ENCODE data around the gene USP25.

Gene USP25

GRCh38 chr21:15768045-15768601, 38.3 kb downstream of the USP25 start:
- Histone ChIP-seq H3K27me3 (ENCODE audit: control insufficient read depth, insufficient read depth, low read length) (no peaks in the 10 kb centered on the region), H3K9ac (ENCODE audit: low read depth, low read length) (no peak overlapping the region), H3K4me2 (ENCODE audit: low read length) (no peak overlapping the region), H3K9me3 (replicated peaks; ENCODE audit: low read length) (no peaks in the 10 kb centered on the region), H3K4me1 (ENCODE audit: control insufficient read depth, insufficient read depth, low read length) (no peaks in the 10 kb centered on the region), H3K36me3 (ENCODE audit: insufficient read depth, low read length) (no peaks in the 10 kb centered on the region), H3K4me3 (ENCODE audit: low read length) (no peak overlapping the region)

- no peaks in the 10 kb centered on the region for H3K27me3 ChIP-seq (ENCODE audit: control insufficient read depth, insufficient read depth, low read length)
- no peaks in the 10 kb centered on the region for H3K9me3 ChIP-seq (replicated peaks; ENCODE audit: low read length)
- peaks cover 2% of the 10 kb centered on the region for H3K4me1 ChIP-seq (ENCODE audit: control insufficient read depth, insufficient read depth, low read length)
- no peaks in the 10 kb centered on the region for H3K36me3 ChIP-seq (ENCODE audit: insufficient read depth, low read length)
- no peak overlapping the region for H3K9ac ChIP-seq (ENCODE audit: low read depth, low read length)
- no peak overlapping the region for H3K4me2 ChIP-seq (ENCODE audit: low read length)
- no peak overlapping the region for H3K4me3 ChIP-seq (ENCODE audit: low read length)
Measured at GRCh38 chr21:15768853-15769252, 39.1 kb downstream of the USP25 start.

GRCh38 chr21:15771311-15771710, 41.5 kb downstream of the USP25 start:
- no peak overlapping the region for H3K9ac ChIP-seq (ENCODE audit: low read depth, low read length)

GRCh38 chr21:15772654-15773053, 42.9 kb downstream of the USP25 start:
- H3K27me3 ChIP-seq (ENCODE audit: control insufficient read depth, insufficient read depth, low read length) = no peaks in the 10 kb centered on the region
- peaks cover 35% of the 10 kb centered on the region for H3K4me1 ChIP-seq (ENCODE audit: control insufficient read depth, insufficient read depth, low read length)
- H3K9ac ChIP-seq (ENCODE audit: low read depth, low read length) = no peak overlapping the region
- H3K4me2 ChIP-seq (ENCODE audit: low read length) = no peak overlapping the region
- no peaks in the 10 kb centered on the region for H3K9me3 ChIP-seq (replicated peaks; ENCODE audit: low read length)
- no peak overlapping the region for H3K4me3 ChIP-seq (ENCODE audit: low read length)
- H3K36me3 ChIP-seq (ENCODE audit: insufficient read depth, low read length) = no peaks in the 10 kb centered on the region

More at GRCh38 chr21:15771311-15771710, 41.5 kb downstream of the USP25 start:
- Histone ChIP-seq H3K9me3 (replicated peaks; ENCODE audit: low read length) (no peaks in the 10 kb centered on the region), H3K4me2 (ENCODE audit: low read length) (no peak overlapping the region), H3K4me3 (ENCODE audit: low read length) (no peak overlapping the region), H3K36me3 (ENCODE audit: insufficient read depth, low read length) (no peaks in the 10 kb centered on the region), H3K27me3 (ENCODE audit: control insufficient read depth, insufficient read depth, low read length) (no peaks in the 10 kb centered on the region), H3K4me1 (ENCODE audit: control insufficient read depth, insufficient read depth, low read length) (peaks cover 25% of the 10 kb centered on the region)

- peaks cover 38% of the 10 kb centered on the region for H3K4me1 ChIP-seq (ENCODE audit: control insufficient read depth, insufficient read depth, low read length)
- peak overlapping the region; percentile 32 for H3K9ac ChIP-seq (ENCODE audit: low read depth, low read length)
- no peak overlapping the region for H3K4me3 ChIP-seq (ENCODE audit: low read length)
- H3K9me3 ChIP-seq (replicated peaks; ENCODE audit: low read length) = no peaks in the 10 kb centered on the region
- H3K4me2 ChIP-seq (ENCODE audit: low read length) = peak overlapping the region; percentile 73
- no peaks in the 10 kb centered on the region for H3K27me3 ChIP-seq (ENCODE audit: control insufficient read depth, insufficient read depth, low read length)
- no peaks in the 10 kb centered on the region for H3K36me3 ChIP-seq (ENCODE audit: insufficient read depth, low read length)
Measured at GRCh38 chr21:15774590-15774989, 44.8 kb downstream of the USP25 start.

GRCh38 chr21:15775291-15775690, 45.5 kb downstream of the USP25 start:
- no peaks in the 10 kb centered on the region for H3K27me3 ChIP-seq (ENCODE audit: control insufficient read depth, insufficient read depth, low read length)
- H3K36me3 ChIP-seq (ENCODE audit: insufficient read depth, low read length) = no peaks in the 10 kb centered on the region
- no peak overlapping the region for H3K9ac ChIP-seq (ENCODE audit: low read depth, low read length)
- H3K9me3 ChIP-seq (replicated peaks; ENCODE audit: low read length) = no peaks in the 10 kb centered on the region
- H3K4me1 ChIP-seq (ENCODE audit: control insufficient read depth, insufficient read depth, low read length) = peaks cover 38% of the 10 kb centered on the region
- no peak overlapping the region for H3K4me3 ChIP-seq (ENCODE audit: low read length)
- H3K4me2 ChIP-seq (ENCODE audit: low read length) = no peak overlapping the region

GRCh38 chr21:15775981-15776380, 46.2 kb downstream of the USP25 start:
- peak overlapping the region; percentile 26 for H3K4me2 ChIP-seq (ENCODE audit: low read length)
- peaks cover 38% of the 10 kb centered on the region for H3K4me1 ChIP-seq (ENCODE audit: control insufficient read depth, insufficient read depth, low read length)
- no peak overlapping the region for H3K4me3 ChIP-seq (ENCODE audit: low read length)
- H3K36me3 ChIP-seq (ENCODE audit: insufficient read depth, low read length) = no peaks in the 10 kb centered on the region
- no peaks in the 10 kb centered on the region for H3K27me3 ChIP-seq (ENCODE audit: control insufficient read depth, insufficient read depth, low read length)
- H3K9ac ChIP-seq (ENCODE audit: low read depth, low read length) = no peak overlapping the region
- H3K9me3 ChIP-seq (replicated peaks; ENCODE audit: low read length) = no peaks in the 10 kb centered on the region

- peaks cover 4% of the 10 kb centered on the region for H3K36me3 ChIP-seq (ENCODE audit: insufficient read depth, low read length)
- H3K27me3 ChIP-seq (ENCODE audit: control insufficient read depth, insufficient read depth, low read length) = no peaks in the 10 kb centered on the region
- peaks cover 38% of the 10 kb centered on the region for H3K4me1 ChIP-seq (ENCODE audit: control insufficient read depth, insufficient read depth, low read length)
- no peaks in the 10 kb centered on the region for H3K9me3 ChIP-seq (replicated peaks; ENCODE audit: low read length)
- H3K4me3 ChIP-seq (ENCODE audit: low read length) = no peak overlapping the region
- no peak overlapping the region for H3K9ac ChIP-seq (ENCODE audit: low read depth, low read length)
- H3K4me2 ChIP-seq (ENCODE audit: low read length) = no peak overlapping the region
Measured at GRCh38 chr21:15776818-15777217, 47.0 kb downstream of the USP25 start.

GRCh38 chr21:15781986-15782385, 52.2 kb downstream of the USP25 start:
- peaks cover 7% of the 10 kb centered on the region for H3K4me1 ChIP-seq (ENCODE audit: control insufficient read depth, insufficient read depth, low read length)
- H3K36me3 ChIP-seq (ENCODE audit: insufficient read depth, low read length) = peaks cover 11% of the 10 kb centered on the region
- H3K4me3 ChIP-seq (ENCODE audit: low read length) = no peak overlapping the region
- no peak overlapping the region for H3K4me2 ChIP-seq (ENCODE audit: low read length)
- no peak overlapping the region for H3K9ac ChIP-seq (ENCODE audit: low read depth, low read length)
- no peaks in the 10 kb centered on the region for H3K27me3 ChIP-seq (ENCODE audit: control insufficient read depth, insufficient read depth, low read length)
- no peaks in the 10 kb centered on the region for H3K9me3 ChIP-seq (replicated peaks; ENCODE audit: low read length)

- Histone ChIP-seq H3K4me3 (ENCODE audit: low read length) (peak overlapping the region; percentile 5), H3K9ac (ENCODE audit: low read depth, low read length) (no peak overlapping the region), H3K9me3 (replicated peaks; ENCODE audit: low read length) (no peaks in the 10 kb centered on the region), H3K27me3 (ENCODE audit: control insufficient read depth, insufficient read depth, low read length) (no peaks in the 10 kb centered on the region), H3K4me1 (ENCODE audit: control insufficient read depth, insufficient read depth, low read length) (peaks cover 19% of the 10 kb centered on the region), H3K36me3 (ENCODE audit: insufficient read depth, low read length) (no peaks in the 10 kb centered on the region), H3K4me2 (ENCODE audit: low read length) (peak overlapping the region; percentile 53)
Measured at GRCh38 chr21:15788847-15789523, 59.2 kb downstream of the USP25 start.

- peaks cover 18% of the 10 kb centered on the region for H3K4me1 ChIP-seq (ENCODE audit: control insufficient read depth, insufficient read depth, low read length)
- H3K4me2 ChIP-seq (ENCODE audit: low read length) = no peak overlapping the region
- H3K9me3 ChIP-seq (replicated peaks; ENCODE audit: low read length) = no peaks in the 10 kb centered on the region
- no peak overlapping the region for H3K9ac ChIP-seq (ENCODE audit: low read depth, low read length)
- no peak overlapping the region for H3K4me3 ChIP-seq (ENCODE audit: low read length)
- H3K27me3 ChIP-seq (ENCODE audit: control insufficient read depth, insufficient read depth, low read length) = no peaks in the 10 kb centered on the region
- no peaks in the 10 kb centered on the region for H3K36me3 ChIP-seq (ENCODE audit: insufficient read depth, low read length)
Measured at GRCh38 chr21:15793109-15793508, 63.3 kb downstream of the USP25 start.
